GM18867 (cell line): ENCODE data around the gene TMEM178B.
"Not testable (repeated sequence)": the region's sequence is repeated elsewhere in the genome, so short reads cannot be mapped to it uniquely, and the experiment has no call there.

ENCODE experiments used
- ATAC-seq: cut with Tn5 transposase; IDR thresholded peaks from one replicate; pipeline ENCODE4 v1.9.1; 2021; ENCODE audit warnings: mild to moderate bottlenecking, moderate library complexity; ENCODE audit not compliant: unreplicated experiment

TMEM178B gene

DNA sequence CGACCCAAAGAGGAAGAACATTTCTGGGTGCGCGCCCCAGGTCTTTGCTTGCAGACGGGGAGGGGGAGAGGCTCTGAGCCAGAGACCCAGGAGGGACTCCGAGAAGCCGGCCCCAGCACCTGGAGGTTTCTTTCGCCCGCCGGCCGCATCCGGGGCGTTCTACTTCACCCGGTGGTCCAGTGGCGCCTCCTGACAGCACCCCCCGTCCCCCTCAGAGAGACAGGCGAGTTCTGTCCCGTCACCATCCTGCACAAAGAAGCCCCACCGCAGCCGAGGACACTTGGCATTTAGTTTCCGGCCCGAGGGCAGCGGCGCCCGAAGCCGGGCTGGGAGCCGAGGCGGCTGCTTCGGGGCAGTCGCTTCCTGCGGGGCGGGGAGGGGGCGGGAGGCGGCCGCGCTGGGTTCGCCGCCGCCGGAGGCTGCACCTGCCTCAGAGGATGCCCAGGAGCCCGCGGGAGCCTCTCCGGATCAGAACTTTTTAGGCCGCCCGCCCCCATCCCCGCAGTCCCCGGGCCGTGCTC lies at the start of gene TMEM178B:
Gene TMEM178B (plus strand): TSS at position 424 of the 521 bp plus-strand sequence.
- ATAC-seq = no peak

DNA sequence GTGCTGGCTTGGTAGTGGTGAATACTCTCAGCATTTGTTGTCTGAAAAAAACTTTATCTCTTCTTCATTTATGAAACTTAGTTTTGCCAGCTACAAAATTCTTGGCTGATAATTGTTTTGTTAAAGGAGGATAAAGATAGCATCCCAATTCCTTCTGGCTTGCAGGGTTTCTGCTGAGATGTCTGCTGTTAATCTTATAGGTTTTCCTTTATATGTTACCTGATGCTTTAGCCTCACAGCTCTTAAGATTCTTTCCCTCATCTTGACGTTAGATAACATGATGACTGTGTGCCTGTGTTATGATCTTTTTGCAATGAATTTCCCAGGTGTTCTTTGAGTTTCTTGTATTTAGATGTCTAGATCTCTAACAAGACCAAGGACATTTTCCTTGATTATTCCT lies 49.2 kb upstream of the TMEM178B start:
- ATAC-seq = no peak

DNA sequence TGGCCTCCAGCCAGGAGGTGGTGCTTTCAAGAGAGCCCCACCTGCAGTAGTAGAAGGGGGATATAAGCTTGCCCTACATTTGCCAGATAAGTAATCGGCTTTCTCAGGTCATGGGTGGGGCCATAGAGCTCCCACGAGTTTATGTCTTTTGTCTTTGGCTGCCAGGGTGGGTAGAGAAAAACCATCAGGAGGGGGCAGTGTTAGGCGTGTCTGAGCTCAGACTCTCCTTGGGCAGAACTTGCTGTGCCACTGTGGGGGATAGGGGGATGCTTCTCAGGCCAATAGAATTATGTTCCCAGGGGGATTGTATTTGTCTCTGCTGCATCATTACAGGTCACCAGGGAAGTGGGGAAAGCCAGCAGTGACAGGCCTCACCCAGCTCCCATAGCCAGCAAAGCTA lies 46.8 kb upstream of the TMEM178B start:
- ATAC-seq = no peak

DNA sequence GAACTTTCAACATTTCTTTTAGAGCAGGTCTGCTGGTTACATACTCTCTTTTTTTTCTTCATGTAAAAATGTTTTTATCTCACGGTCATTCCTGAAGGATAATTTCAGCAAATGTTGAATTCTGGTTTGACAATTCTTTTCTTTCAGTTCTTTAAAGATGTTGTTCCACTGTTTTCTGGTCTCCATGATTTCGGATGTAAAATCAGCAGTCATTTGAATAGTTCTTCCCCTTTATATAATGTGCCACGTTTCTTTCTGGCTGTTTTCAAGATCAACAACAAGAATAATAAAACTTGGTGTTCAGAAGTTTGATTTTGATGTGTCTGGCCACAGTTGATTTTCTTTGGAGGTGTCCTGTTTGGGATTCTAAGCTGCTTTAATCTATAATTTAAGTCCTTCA lies 45.1 kb upstream of the TMEM178B start:
- ATAC-seq = no peak

DNA sequence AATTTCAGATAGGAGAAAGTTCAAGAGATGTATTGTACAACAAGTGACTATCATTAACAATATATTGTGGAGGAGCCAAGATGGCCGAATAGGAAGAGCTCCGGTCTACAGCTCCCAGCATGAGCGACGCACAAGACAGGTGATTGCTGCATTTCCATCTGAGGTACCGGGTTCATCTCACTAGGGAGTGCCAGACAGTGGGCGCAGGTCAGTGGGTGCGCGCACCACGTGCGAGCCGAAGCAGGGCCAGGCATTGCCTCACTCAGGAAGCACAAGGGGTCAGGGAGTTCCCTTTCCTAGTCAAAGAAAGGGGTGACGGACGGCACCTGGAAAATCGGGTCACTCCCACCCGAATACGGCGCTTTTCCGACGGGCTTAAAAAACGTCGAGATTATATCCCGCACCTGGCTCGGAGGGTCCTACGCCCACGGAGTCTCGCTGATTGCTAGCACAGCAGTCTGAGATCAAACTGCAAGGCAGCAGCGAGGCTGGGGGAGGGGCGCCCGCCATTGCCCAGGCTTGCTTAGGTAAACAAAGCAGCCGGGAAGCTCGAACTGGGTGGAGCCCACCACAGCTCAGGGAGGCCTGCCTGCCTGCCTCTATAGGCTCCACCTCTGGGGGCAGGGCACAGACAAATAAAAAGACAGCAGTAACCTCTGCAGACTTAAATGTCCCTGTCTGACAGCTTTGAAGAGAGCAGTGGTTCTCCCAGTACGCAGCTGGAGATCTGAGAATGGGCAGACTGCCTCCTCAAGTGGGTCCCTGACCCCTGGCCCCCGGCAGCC lies 41.1 kb upstream of the TMEM178B start:
- ATAC-seq = not testable (repeated sequence)

DNA sequence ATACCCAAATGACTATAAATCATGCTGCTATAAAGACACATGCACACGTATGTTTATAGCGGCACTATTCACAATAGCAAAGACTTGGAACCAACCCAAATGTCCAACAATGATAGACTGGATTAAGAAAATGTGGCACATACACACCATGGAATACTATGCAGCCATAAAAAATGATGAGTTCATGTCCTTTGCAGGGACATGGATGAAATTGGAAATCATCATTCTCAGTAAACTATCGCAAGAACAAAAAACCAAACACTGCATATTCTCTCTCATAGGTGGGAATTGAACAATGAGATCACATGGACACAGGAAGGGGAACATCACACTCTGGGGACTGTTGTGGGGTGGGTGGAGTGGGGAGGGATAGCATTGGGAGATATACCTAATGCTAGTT lies 35.8 kb upstream of the TMEM178B start:
- not testable (repeated sequence) for ATAC-seq

DNA sequence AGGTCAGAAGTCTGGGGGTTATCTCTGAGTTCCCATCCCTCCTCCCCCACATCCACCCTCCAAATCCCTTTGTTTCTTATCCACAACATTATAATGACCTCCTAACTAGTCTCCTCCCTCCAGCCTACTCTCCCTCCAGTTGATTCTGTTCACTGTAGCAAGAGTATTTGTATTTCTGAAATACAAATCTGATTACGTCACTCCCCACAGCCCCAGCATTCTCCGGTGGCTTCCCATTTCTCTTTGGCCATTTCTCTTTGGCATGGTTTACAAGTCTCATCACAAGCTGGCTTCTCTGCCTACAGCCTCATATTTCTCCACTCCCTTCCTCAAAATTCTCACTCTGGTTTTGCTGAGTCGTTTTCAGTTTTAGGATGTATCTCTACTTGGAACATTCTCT lies 34.5 kb upstream of the TMEM178B start:
- no peak for ATAC-seq

DNA sequence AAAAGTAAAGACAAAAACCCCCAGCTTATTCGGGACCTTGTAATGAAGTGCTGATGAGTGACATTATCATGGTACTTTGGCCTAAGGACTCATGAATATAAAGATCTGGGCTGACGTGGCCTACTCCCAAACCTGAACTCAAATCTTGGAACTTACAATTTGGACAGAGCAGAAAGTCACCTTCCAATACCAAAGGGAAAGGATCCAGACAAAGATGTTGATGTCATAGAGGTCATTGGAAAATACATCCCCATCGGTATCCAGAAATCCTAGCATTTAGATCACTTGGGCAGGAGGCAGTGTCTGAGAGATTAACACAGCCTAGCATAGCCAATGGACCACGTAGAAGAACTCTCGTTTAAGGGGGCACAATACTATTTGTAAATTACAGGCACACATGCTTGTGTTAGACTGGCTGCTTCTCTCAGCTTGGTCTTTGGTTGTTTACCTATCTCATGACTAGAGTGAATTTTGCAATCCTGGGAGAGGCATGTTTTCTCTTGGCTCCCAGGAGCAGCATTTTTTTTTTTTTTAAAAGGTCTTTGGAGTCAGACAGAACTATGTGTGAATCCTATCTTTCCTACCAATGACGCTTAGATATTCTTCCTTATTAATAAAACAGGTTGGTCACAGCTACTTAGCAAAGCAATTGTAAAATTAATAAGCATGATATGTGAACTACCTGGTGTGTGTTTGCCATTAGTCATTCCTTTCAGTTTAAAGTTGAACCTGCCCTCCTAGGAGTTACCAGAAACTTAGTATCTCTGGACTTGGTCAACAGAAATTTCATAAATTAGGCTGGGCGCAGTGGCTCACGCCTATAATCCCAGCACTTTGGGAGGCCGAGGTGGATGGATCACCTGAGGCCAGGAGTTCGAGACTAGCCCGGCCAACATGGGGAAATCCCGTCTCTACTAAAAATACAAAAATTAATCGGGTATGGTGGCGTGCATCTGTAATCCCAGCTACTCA lies 31.4 kb upstream of the TMEM178B start:
- no peak for ATAC-seq

DNA sequence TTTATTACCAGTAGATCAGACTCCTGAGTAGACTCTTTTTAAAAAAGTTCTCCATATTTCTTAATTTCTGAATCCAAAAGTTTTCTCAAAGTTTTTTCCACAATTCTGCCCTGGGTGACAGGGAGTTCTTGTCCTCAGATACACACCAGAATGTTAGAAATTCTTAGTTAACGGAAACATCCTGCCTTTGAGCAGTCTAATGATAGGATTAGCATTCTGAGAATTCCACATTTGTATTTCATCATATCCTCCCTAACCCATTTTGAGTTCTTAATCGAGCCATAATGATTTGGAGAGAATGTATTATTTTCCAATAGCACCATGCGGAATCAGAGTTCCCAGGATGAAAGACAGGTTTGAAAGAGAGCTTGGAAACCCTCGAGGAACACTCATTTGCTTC lies 30.2 kb upstream of the TMEM178B start:
- no peak for ATAC-seq

DNA sequence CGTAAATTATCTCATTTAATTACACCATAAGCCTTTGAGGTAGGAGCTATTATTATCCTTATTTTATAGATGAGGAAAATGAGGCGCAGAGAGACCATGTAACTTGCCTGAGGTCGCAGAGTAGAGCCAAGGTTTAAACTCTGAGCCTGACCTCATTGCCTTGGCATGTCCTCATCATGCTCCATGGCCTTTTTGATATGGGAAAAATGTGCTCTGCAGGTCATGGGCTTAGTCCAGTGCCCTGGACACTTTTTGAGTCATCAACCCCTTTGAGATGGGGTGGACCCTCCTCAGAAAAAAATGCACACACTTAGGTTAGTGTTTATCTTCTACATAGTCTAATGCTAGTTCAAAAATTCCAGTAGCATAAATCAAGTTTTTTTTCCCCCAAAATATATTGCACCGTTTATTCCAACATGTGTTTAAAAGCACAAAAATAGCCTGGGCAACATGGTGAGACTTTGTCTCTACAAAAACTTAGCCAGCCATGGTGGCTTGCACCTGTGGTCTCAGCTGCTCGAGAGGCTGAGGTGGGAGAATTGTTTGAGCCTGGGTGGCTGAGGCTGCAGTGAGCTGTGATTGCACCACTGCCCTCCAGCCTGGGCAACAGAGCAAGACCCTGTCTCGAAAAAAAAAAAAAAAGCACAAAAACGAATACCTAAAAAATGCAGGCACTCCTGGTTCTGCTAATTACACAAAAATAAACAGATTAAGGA lies 28.6 kb upstream of the TMEM178B start:
- no peak for ATAC-seq

DNA sequence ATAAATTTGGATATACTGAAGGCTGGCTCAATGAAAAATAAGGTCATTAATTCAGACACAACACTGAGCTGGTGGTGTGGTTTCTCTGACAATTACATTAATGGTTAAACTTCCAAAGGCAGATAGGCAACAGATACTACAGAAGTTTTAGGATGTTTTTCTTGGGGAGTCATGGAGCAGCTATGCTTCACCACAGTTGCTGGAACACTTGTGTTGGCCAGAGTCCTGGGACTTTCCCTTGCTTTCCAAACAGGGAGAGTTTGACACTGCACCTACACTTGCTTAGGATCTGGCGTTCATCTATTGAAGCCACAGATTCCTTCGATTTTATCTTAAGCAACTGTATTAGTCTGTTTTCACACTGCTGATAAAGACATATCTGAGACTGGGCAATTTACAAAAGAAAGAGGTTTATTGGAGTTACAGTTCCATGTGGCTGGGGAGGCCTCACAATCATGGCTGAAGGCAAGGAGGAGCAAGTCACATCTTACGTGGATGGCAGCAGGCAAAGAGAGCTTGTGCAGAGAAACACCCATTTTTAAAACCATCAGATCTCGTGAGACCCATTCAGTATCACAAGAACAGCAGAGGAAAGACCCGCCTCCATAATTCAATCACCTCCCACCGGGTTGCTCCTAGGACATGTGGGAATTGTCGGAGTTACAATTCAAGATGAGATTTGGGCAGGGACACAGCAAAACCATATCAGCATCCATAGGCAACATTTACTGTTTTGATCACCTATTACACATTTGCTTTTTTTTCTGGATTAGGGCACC lies 27.8 kb upstream of the TMEM178B start:
- ATAC-seq = no peak

DNA sequence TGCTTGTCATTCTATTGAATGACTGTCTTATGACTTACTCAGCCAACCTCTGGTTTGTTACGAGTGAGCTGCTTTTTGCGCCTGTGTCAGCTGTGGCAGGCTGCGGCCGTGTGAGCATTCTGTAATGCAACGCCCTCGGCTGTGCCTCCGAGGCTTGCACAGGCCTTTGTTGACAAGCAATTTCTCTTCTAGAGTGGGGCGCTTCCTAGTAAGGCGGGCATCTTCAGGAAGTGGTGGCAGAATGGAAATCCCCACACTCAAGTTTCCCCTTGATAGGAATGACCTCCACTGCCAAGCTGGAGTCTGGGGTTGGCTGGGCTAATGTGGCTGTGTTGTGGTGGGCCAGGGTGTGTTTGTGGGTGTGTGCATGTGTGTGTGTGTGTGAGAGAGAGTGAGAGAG lies 20.2 kb upstream of the TMEM178B start:
- no peak for ATAC-seq

DNA sequence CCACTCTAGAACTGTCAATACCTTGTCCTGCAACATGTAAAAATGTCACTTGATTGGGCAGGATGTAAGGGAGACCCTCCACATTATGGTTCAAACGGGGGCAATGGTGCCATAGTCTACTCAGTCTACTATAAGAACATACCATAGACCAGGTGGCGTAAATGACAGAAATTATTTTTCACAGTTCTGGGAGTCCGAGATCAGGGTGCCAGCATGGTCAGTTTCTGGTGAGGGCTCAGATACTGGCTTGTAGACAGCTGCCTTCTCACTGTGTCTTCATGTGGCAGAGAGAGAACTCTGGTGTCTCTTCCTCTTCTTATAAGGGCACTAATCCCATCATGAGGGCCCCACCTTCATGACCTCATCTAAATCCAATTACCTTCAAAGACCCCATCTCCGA lies 18.7 kb upstream of the TMEM178B start:
- no peak for ATAC-seq

DNA sequence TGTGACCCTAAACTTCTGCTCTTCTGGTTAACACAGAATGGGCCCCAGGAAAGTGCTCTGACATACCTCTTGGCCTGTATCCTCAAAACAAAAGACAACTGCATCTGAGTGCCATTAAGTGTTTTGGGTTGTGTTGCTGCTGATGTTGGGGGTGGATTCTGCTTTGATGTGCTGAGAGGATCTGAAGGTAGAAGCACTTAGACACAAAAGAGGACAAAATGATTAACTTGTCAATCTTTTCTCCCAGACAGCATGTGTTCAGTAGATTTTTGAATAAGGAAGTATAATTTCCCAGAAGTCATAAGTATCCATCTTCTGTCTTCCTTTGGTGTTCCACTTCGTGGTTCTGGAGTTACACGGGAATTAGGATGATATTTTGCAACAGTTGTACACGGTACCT lies 16.1 kb upstream of the TMEM178B start:
- no peak for ATAC-seq

DNA sequence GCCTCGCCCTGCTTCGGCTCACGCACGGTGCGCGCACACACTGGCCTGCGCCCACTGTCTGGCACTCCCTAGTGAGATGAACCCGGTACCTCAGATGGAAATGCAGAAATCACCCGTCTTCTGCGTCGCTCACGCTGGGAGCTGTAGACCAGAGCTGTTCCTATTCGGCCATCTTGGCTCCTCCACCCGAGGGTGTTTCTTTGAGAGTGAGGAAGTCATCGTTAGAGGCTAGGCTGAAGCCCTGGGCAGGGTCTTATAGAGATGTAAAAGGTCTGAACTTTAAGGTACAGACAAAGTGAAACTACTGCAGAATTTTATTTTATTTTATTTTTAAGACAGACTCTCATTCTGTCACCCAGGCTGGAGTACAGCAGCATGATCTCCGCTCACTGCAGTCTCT lies 6.0 kb upstream of the TMEM178B start:
- not testable (repeated sequence) for ATAC-seq

DNA sequence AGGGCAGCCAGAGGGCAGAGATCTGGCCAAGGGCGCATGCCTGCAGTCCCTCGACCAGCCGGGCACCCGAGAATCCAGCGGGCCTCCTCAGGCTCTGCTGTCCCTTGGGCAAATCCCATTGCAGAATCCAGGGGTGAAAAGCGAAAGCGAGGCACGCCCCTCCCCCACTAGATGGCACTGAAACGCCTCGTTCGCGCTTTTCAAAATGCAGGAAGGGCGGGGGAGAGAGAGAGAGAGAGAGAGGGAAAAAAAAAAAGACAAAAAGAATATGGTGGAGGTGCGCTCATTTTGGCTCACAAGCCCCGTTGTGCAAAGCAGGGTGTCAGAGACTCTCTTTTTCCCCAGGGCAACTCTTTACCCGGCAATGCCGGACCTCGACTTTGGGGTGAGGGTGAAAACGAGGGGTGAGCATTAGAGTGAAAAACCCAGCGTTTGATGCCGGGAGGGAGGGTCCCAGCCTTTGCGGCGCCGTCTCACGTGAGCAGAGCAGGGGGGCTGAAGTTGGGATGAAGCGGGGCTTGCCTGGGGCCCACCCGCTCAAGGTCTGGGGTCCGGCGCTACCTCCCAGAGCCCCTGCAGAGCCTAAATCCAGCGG lies 2.5 kb upstream of the TMEM178B start:
- ATAC-seq = no peak

DNA sequence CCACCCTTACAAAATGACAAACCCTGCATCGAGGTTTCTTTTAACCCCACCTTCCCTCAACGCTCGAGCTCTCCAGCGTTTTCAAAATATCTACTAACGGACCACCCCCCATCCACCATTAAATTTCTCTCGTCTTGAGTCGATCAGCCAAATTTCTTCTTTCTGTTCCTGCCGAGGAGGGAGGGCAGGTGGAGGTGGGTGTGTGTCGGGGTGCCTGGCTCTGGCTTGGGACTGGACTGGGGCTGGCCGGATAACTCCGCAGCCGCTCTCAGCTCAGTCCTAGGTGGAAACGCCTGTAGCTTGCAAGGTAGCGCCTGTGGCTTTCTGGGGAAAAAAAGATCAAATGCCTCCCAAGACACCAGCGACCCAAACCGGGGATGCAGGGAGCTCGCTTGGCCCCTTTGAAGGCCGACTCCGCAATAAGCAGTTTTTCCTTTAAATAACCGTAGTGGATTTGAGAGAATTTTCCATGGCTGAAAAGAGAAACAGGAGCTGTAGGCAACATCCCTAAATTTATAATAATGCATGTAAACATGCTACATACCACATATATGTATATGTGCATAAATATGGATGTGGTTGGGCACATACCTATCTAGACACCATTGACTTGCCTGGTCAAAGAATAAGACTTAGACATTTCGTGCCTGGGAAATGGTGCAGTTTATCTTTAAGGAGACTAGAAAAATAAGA lies 1.9 kb upstream of the TMEM178B start:
- ATAC-seq = no peak

DNA sequence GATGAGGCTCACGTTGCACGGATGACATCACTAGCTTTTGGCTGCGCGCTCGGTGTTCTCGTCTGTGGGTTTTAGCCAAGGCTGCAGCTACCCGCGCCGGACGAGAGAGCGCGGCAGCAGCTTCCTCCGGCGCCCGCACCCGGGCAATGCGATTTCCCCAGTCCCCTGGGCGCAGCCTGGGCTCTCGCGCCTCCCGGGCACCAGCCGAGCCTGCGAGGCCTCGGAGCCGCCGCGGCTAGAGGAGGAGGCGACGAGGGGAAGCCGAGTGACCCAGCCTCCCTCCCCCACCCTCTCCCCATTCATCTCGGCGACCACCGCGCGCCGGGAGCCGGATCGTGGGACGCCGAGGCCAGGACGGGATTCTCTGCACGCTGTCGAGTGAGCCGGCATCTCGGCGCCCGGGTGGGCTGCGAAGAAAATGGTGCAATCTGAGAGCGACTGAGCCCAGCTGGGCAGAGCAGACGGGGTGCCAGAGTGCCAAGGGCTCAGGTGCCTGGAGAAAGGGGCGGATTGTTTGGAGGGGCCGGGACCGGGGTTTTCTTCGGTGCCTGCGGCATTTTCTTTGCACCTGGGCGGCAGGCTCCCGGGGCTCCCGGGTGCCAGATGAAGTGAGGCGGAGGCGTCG lies 1.2 kb upstream of the TMEM178B start:
- ATAC-seq = no peak

DNA sequence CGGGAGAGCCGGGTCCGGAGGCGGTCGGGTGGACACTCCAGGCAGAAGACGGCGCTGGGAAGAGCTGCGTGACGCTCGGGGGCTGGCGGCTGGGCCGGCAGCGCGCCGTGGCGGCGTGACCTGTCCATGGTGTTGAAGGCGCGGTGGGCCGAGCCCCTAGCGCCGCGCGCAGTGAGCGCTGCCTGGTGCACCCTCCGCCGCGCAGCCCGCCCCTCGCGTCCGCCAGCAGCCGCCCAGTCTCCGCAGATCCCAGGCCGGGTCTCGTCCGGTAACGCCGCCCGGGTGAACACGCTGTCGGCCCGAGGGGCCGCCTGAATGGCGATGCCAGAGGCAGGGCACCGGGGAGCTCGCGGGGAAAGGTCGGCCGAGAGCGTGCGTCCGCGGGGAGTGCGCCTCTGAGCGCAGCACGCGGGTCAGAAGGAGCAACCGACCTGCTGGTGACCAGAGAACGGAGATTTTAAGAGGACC lies 657 bp upstream of the TMEM178B start:
- no peak for ATAC-seq
